HG03565 (cell line): Measurements from ENCODE around the gene PTPN3.

Experiments
- ATAC-seq: cut with Tn5 transposase; IDR thresholded peaks from one replicate; pipeline ENCODE4 v1.9.1; 2021; ENCODE audit warnings: mild to moderate bottlenecking, moderate library complexity; ENCODE audit not compliant: unreplicated experiment

PTPN3 gene

GRCh38 chr9:109427886-109428285 lies 70.2 kb downstream of the PTPN3 start:
- no peak for ATAC-seq

- no peak for ATAC-seq
Observed at GRCh38 chr9:109426626-109427402, 71.3 kb downstream of the PTPN3 start.

- no peak for ATAC-seq
Observed at GRCh38 chr9:109424618-109425017, 73.5 kb downstream of the PTPN3 start.

- no peak for ATAC-seq
Observed at GRCh38 chr9:109423877-109424276, 74.2 kb downstream of the PTPN3 start.

- ATAC-seq = peak; percentile 80
Observed at GRCh38 chr9:109422641-109423040, 75.5 kb downstream of the PTPN3 start.

GRCh38 chr9:109421026-109421970 lies 76.8 kb downstream of the PTPN3 start:
- ATAC-seq = no peak

- ATAC-seq = no peak
Observed at GRCh38 chr9:109419531-109419930, 78.6 kb downstream of the PTPN3 start.

- peak; percentile 25 for ATAC-seq
Observed at GRCh38 chr9:109418827-109419226, 79.3 kb downstream of the PTPN3 start.

GRCh38 chr9:109417585-109418544 lies 80.2 kb downstream of the PTPN3 start:
- ATAC-seq = no peak

- ATAC-seq = no peak
Observed at GRCh38 chr9:109417054-109417453, 81.1 kb downstream of the PTPN3 start.

- peak; percentile 32 for ATAC-seq
Observed at GRCh38 chr9:109416135-109416706, 81.9 kb downstream of the PTPN3 start.

GRCh38 chr9:109414125-109414785 lies 83.9 kb downstream of the PTPN3 start:
- ATAC-seq = no peak

GRCh38 chr9:109411798-109412352 lies 86.2 kb downstream of the PTPN3 start:
- ATAC-seq = peak; percentile 41

- ATAC-seq = peak; percentile 82
Observed at GRCh38 chr9:109411069-109411761, 86.9 kb downstream of the PTPN3 start.

- ATAC-seq = no peak
Observed at GRCh38 chr9:109409773-109410397, 88.2 kb downstream of the PTPN3 start.

- no peak for ATAC-seq
Observed at GRCh38 chr9:109408759-109409462, 89.2 kb downstream of the PTPN3 start.

- no peak for ATAC-seq
Observed at GRCh38 chr9:109403766-109404320, 94.3 kb downstream of the PTPN3 start.
